NCI-H226 (cell line): ENCODE data around the gene SLC12A6.
"Not testable (repeated sequence)": the region's sequence is repeated elsewhere in the genome, so short reads cannot be mapped to it uniquely, and the experiment has no call there.

Experiments used
- DNase-seq: peaks from one replicate; pipeline ENCODE4 v3.0.0-alpha.2; 2015

Gene SLC12A6

DNA sequence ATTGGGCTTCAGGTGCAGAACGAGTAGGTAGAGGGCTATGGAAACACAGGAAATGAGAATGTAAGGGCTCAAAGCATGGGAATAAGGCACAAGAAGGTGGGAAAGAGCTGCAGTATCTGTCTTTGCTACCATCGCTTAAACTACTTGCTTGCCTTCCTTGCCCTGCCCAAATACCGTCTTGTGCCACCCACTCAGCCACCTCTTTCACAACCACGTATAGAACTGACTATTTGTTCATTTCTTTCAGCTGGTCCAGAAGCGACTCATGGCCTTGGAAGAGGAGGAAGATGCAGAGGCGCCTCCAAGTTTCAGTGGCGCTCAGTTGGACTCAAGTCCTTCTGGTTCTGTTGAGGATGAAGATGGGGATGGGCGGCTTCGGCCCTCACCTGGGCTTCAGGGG, 17.7 kb upstream of the SLC12A6 start:
- DNase-seq = no peak

DNA sequence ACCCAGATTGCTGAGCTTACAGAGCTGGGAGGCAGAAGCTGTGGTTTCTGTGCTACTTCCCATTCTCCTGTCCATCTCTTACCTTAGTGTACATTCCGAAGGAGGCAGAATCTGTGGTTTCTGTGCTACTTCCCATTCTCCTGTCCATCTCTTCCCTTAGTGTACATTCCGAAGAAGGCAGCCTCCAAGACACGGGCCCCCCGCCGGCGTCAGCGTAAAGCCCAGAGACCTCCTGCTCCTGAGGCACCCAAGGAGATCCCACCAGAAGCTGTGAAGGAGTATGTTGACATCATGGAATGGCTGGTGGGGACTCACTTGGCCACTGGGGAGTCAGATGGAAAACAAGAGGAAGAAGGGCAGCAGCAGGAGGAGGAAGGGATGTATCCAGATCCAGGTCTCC, 16.7 kb upstream of the SLC12A6 start:
- DNase-seq = no peak

- no peak for DNase-seq
Observed at GRCh38 chr15:34353627-34354026, 16.0 kb upstream of the SLC12A6 start.

DNA sequence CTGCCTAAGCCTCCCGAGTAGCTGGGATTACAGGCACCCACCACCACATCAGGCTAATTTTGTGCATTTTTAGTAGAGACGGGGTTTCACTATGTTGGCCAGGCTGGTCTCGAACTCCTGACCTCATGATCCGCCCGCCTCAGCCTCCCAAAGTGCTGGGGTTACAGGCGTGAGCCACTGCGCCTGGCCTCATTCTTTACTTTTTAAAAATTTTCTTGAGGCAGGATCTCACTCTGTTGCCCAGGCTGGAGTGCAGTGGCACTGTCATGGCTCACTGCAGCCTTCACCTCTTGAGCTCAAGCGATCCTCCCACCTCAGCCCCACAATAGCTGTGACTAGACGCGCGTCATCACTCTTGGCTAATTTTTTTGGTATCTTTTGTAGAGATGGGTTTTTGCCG, 15.4 kb upstream of the SLC12A6 start:
- DNase-seq = not testable (repeated sequence)

DNA sequence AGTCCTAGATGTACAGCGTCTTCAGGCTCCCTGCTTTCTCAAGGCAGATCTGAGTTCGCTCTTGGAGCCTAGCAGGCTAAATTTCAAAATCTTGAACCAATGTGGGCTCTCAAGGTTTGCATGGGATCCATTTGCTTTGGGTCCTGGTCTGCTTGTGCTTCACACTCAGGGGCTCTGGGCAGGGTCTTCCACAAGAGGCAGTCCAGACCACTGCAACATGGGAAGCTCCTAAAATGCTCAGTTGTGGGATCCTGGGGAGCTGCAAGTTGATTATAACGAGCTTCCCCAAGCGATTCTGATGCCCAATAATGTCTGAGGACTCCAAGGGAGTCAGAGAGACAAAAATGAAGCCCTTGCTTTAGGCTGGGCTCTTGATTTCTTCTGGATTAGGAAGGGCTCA, 12.2 kb upstream of the SLC12A6 start:
- DNase-seq = no peak

DNA sequence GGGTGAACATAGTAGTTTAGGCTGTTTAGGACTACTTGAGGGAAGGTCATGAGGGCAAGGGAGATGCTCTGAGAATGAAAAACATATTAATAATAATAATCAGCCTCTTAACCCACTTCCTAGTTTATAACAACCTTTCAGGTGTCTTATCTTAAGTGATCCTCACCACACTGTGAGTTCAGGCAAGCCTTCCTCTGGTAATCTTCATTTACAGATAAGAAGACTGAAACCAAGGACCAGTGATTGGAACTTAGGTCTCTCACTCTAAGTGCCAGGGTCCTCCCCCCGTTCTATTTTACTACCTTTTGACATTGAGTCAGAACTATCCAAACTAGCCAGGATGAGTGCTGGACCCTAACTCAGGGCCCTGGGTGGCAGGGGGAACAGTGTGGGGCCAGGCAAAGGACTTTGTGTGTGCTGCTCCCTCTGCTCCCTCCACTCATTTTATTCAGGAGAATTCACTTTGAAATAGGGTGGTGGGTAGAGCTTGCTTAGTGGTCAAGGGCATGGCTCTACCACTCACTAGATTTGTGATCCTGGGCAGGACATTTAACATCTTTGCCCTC, 11.2 kb upstream of the SLC12A6 start:
- DNase-seq = no peak

DNA sequence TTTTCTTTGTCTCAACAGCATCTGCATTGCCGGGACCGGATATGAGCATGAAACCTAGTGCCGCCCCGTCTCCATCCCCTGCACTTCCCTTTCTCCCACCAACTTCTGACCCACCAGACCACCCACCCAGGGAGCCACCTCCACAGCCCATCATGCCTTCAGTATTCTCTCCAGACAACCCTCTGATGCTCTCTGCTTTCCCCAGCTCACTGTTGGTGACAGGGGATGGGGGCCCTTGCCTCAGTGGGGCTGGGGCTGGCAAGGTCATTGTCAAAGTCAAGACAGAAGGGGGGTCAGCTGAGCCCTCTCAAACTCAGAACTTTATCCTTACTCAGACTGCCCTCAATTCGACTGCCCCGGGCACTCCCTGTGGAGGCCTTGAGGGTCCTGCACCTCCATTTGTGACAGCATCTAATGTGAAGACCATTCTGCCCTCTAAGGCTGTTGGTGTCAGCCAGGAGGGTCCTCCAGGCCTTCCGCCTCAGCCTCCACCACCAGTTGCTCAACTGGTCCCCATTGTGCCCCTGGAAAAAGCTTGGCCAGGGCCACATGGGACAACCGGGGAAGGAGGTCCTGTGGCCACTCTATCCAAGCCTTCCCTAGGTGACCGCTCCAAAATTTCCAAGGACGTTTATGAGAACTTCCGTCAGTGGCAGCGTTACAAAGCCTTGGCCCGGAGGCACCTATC, 10.5 kb upstream of the SLC12A6 start:
- no peak for DNase-seq

DNA sequence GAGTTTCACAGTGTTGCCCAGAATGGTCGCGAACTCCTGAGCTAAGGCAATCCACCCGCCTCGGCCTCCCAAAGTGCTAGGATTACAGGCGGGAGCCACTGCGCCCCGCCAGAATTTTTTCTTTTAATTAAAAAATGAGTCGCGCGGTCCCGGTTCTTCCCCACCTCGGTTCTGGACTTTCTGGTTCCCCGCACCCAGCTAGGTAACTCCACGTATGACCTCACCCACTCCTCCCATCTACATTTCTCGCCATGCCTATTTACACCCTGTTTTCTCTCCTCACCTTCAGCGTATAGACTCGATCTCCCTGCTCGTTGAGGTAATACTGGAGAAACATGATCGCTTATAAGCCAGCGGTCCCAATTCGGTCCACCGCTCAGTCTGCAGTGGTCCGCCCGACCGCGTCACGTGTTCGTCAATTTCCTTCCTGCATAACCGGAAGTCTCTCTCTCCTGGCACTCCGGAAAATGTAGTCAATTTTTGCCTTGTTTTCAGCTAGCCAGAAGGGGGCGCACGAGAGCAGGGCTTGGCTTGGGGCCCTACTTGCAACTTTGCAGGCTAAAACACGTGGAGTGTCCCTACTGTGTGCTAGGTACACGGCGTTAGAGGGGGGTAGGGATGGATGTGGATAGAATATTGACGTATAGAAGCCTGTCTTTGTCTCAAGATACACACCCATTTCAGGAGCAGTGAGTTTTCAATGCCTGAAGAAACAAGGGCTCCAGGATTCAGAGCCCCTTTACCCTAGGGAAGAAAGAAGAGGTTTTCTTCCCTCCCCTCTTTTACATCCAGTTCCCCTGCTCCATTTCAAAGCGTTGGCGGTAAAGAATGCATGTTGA, 5.4 kb upstream of the SLC12A6 start, which contains the start of the genes NOP10 and NUTM1:
Gene NOP10 (minus strand): TSS at position 400 of the 839 bp plus-strand sequence. CDS start 63 bp downstream, at position 337.
Gene NUTM1 (plus strand): TSS at position 579 of the 839 bp plus-strand sequence. CDS start 382 bp downstream, outside the sequence.
- DNase-seq = peak; percentile 55

DNA sequence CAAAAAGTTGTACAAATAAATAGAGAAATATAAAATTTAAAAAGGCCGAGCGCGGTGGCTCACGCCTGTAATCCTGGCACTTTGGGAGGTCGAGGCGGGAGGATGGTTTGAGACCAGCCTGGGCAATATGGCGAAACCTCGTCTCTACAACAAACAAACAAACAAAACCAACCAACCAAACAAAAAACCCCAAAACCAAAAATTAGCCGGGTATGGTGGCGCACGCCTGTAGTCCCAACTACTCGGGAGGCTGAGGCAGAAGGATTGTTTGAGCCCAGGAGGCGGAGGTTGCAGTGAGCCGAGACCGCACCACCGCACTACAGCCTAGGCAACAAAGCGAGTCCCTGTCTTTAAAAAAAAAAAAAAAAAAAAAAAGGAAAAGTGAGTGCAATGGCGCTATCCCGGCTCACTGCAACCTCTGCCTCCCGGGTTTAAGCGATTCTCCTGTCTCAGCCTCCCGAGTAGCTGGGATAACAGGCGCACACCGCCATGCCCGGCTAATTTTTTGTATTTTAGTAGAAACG, 4.7 kb upstream of the SLC12A6 start:
- not testable (repeated sequence) for DNase-seq

- no peak for DNase-seq
Observed at GRCh38 chr15:34341381-34342212, 4.0 kb upstream of the SLC12A6 start.

DNA sequence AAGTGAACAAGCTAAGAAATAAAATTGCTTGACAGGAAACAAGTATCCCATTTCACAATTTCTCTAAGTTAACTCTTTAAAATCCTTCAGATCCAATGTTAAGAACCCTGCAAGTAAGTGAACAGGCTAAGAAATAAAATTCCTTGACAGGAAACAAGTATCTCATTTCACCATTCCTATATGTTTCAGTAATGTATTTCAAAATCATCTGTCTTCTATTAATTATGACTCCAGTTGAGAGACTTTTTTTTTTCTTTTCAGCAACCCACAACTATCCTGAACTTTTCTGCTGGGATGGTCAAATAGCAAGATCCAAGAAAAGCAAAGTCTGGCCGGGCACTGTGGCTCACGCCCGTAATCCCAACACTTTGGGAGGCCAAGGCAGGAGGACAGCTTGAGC, 2.4 kb upstream of the SLC12A6 start:
- no peak for DNase-seq

DNA sequence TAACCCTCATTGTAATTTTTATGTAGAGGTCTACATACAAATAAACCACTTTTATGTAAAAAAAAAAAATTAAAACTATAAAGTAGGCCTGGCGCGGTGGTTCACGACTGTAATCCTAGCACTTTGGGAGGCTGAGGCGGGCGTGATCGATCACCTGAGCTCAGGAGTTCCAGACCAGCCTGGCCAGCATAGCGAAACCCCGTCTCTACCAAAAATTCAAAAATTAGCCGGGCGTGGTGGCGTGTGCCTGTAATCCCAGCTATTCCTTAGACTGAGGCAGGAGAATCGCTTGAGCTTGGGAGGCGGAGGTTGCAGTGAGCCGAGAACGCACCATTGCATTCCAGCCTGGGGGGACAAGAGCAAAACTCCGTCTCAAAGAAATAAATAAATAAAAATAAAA, 766 bp upstream of the SLC12A6 start:
- DNase-seq = no peak

DNA sequence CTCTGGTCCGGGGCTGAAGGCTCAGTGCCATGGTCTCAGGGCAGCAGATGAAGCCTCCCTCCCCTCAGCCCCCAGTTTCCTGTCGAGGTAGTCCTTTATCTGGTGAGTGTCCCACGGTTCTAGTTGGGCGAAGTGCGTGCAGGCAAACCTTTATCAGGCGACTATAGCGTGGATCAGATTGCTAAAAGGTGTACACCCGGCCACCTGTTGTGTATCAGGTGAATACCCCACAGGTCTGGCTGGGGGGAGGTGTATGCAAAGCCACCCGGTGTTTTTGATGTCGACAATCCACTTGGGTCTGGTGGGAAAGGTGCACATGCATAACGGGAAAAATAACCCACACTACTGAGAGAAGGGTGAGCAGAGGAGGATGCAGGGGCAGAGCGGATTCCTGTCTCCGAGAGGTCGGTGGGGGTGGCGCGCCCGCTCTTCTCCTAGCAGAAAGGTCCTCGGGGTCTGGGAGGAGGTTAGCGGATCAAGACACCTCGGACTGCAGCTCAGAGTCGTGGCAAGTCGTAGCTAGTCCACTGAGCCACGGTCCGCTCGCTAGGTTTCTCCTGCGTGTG, 507 bp downstream of the SLC12A6 start:
- DNase-seq = no peak

- no peak for DNase-seq
Observed at GRCh38 chr15:34336231-34336990, 1.2 kb downstream of the SLC12A6 start.

GRCh38 chr15:34335176-34336032, 2.2 kb downstream of the SLC12A6 start:
- DNase-seq = no peak

GRCh38 chr15:34334672-34335071, 2.9 kb downstream of the SLC12A6 start:
- no peak for DNase-seq

GRCh38 chr15:34332553-34333120, 4.9 kb downstream of the SLC12A6 start:
- no peak for DNase-seq

DNA sequence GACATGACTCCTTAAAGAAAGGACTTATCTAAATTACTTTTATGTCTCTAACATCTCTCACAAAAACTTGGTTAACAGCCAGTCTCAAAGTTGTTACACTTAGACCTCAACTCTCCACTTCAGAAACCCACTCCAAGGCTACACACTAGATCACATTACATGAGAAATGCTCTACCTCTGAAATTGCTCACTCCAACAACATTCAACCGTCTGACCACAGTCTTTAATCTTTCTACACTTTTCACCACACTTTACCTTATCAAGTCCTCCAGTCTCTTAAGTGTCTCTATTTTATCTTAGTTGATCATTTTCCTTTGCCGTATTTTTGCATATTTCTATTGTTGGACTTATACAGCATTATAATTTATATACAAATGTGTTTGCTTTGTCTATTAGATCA, 5.8 kb downstream of the SLC12A6 start:
- no peak for DNase-seq

GRCh38 chr15:34330279-34330678, 7.3 kb downstream of the SLC12A6 start:
- DNase-seq = no peak

GRCh38 chr15:34329006-34329405, 8.6 kb downstream of the SLC12A6 start:
- no peak for DNase-seq
